GM18507 (cell line): ENCODE data around the gene RLIM.
"Not testable (repeated sequence)": the region's sequence is repeated elsewhere in the genome, so short reads cannot be mapped to it uniquely, and the experiment has no call there.

ENCODE experiments used
- DNase-seq: peaks from one replicate; pipeline ENCODE4 v3.0.0; 2011; ENCODE audit warnings: low read depth; ENCODE audit not compliant: insufficient read length; ENCODE audit errors: extremely low spot score
- FAIRE-seq: peaks from 2 replicates; lab custom pipeline; 2011; peaks lifted over from hg19 to GRCh38; lab: Jason Lieb, UNC

Gene RLIM

GRCh38 chrX:74614093-74614909, at the start of gene RLIM:
Gene RLIM (minus strand): TSS chrX:74614624. CDS start chrX:74595977, 18,647 bp downstream.
- FAIRE-seq: peak; percentile 100
- DNase-seq: peak; percentile 60

GRCh38 chrX:74656079-74656745, 41.8 kb upstream of the RLIM start:
- FAIRE-seq: no peak
- DNase-seq: no peak

GRCh38 chrX:74654953-74655352, 40.5 kb upstream of the RLIM start:
- not testable (repeated sequence) for FAIRE-seq, DNase-seq

GRCh38 chrX:74636749-74637314, 22.4 kb upstream of the RLIM start:
- FAIRE-seq (no peak), DNase-seq (no peak)

- DNase-seq: no peak
- peak; percentile 81 for FAIRE-seq
Observed at GRCh38 chrX:74613370-74614092, 893 bp downstream of the RLIM start.

GRCh38 chrX:74606799-74607198, 7.6 kb downstream of the RLIM start:
- FAIRE-seq (no peak), DNase-seq (no peak)

- no peak for DNase-seq
- FAIRE-seq: no peak
Observed at GRCh38 chrX:74606342-74606741, 8.1 kb downstream of the RLIM start.

GRCh38 chrX:74603040-74603439, 11.4 kb downstream of the RLIM start:
- DNase-seq (no peak), FAIRE-seq (no peak)

GRCh38 chrX:74602142-74602541, 12.3 kb downstream of the RLIM start:
- no peak for DNase-seq
- FAIRE-seq: no peak

GRCh38 chrX:74593593-74593992, 20.8 kb downstream of the RLIM start:
- no peak for DNase-seq
- no peak for FAIRE-seq

- no peak for DNase-seq
- FAIRE-seq: no peak
Observed at GRCh38 chrX:74585766-74586165, 28.7 kb downstream of the RLIM start.

GRCh38 chrX:74579597-74580198, 34.7 kb downstream of the RLIM start:
- DNase-seq: no peak
- FAIRE-seq: no peak

GRCh38 chrX:74578137-74578536, 36.3 kb downstream of the RLIM start:
- no peak for DNase-seq
- no peak for FAIRE-seq

GRCh38 chrX:74557378-74557777, 57.0 kb downstream of the RLIM start:
- DNase-seq: no peak
- FAIRE-seq: no peak

GRCh38 chrX:74551934-74552333, 62.5 kb downstream of the RLIM start:
- DNase-seq: no peak
- FAIRE-seq: no peak

GRCh38 chrX:74550295-74550802, 64.1 kb downstream of the RLIM start:
- DNase-seq: peak; percentile 17
- FAIRE-seq: peak; percentile 80

- DNase-seq (no peak), FAIRE-seq (no peak)
Observed at GRCh38 chrX:74546984-74547383, 67.4 kb downstream of the RLIM start.

- no peak for FAIRE-seq
Observed at GRCh38 chrX:74545880-74546523, 68.4 kb downstream of the RLIM start.

More at GRCh38 chrX:74545880-74546523, 68.4 kb downstream of the RLIM start:
- no peak for DNase-seq
